GM19035 (cell line): ENCODE measurements around the gene EXOSC1.
"Not testable (repeated sequence)": the region's sequence is repeated elsewhere in the genome, so short reads cannot be mapped to it uniquely, and the experiment has no call there.

Experiments
- ATAC-seq: cut with Tn5 transposase; IDR thresholded peaks from one replicate; pipeline ENCODE4 v1.9.1; 2021; ENCODE audit not compliant: unreplicated experiment

Gene EXOSC1

DNA sequence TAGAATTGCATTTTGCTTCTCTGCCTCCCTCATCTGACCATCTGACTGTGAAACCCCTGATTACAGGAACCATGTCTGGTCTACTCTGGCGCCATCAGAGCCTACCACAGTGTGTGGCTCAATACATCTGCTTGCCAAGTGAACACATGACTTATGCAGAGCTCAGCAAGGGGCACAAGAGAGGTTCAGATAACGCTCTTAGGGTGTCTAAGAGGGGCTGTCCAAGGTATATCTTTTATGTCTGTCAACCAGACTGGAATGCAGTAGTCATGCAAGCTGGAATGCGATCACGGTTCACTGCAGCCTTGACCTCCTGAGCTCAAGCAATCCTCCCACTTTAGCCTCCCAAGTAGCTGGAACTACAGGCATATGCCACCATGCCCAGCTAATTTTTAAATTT is 34.4 kb downstream of the EXOSC1 start:
- ATAC-seq: no peak

DNA sequence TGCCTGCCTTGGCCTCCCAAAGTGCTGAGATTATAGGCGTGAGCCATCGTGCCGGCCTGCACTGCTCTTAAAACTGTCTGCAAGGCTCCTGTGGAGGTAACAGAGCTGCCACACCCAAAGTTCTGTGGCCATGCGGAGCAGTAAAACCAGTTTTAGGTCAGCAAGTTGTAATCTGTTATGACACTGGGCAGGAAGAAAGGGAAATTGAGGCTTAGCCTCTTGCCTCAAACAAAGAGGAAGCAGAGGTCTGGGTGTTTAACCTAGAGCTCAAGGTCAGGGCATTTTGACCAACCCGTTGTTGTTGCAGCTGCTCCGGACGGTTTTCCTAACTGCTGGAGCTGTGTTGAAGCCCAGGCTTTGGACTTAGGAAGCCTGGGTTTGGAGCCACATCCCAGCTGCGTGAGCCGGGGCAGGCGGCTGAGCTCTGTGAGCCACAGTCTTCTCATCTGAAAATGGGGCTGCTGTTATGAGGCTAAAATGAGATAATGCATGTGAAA is 37.3 kb downstream of the EXOSC1 start:
- no peak for ATAC-seq

- ATAC-seq: no peak
Observed at GRCh38 chr10:97407952-97408248, 37.9 kb downstream of the EXOSC1 start.

DNA sequence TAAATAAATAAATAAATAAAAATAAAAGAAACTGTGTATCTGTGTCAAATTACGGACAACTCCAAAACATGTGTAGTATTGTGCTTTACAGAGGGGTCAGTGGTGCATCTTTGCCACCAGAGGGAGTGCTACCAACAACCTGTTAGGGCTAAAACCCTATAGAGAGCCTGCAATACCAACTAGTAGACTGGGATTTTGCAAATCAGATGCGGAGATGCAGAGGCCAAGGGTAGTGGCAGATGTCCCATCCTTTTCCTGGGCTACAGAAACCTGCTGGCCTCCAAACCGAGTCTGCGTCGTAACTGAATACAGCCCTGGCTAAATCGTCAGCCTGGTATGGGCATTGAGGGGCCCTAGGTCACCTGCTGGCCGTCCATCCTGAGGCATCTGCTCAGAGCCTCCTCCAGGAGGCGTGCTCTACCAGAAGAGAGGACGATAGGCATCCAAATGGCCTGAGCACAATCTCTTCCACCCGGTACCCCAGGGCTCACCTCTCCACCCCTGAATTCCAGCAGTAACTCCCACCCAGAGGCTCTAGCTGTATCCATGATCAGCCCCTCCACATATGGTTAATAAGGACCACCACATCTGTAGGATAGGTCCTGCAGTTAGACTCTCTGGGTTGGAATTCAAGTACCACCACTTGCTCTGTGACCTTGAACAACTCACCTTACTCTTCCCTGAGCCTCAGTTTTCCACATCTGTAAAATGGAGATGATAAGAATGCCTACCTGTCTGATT is 38.4 kb downstream of the EXOSC1 start:
- ATAC-seq: peak; percentile 95

DNA sequence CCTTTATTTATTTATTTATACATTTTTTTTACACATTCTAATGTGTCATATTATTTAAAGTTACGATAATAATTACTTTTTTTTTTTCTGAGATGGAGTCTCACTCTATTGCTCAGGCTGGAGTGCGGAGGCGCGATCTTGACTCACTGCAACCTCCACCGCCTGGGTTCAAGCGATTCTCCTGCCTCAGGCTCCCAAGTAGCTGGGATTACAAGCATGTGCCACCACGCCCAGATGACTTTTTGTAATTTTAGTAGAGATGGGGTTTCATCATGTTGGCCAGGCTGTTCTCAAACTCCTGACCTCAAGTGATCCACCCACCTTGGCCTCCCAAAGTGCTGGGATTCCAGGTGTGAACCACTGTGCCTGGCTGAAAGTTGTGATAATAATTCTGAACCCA is 39.3 kb downstream of the EXOSC1 start:
- ATAC-seq: not testable (repeated sequence)

DNA sequence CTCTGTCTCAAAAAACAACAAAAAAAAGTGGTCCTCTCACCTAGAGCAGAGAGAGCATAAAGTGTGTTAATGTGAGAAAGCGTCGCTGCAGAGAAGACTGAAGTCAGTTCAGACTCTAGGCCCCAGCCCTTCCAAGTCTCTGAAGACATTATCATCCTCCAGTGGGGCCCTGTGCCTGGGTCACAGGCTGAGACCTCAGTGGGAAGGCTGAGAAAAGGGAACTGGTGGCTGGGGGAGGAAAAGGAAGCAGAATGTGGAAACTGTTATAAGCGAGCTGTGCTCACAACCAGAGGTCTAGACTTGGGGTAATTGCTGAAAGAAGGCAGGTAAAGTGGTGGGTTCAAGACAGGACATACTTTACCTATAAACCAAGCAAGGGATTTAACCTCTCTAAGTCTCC is 39.7 kb downstream of the EXOSC1 start:
- no peak for ATAC-seq

- no peak for ATAC-seq
Observed at GRCh38 chr10:97404044-97404443, 41.8 kb downstream of the EXOSC1 start.

DNA sequence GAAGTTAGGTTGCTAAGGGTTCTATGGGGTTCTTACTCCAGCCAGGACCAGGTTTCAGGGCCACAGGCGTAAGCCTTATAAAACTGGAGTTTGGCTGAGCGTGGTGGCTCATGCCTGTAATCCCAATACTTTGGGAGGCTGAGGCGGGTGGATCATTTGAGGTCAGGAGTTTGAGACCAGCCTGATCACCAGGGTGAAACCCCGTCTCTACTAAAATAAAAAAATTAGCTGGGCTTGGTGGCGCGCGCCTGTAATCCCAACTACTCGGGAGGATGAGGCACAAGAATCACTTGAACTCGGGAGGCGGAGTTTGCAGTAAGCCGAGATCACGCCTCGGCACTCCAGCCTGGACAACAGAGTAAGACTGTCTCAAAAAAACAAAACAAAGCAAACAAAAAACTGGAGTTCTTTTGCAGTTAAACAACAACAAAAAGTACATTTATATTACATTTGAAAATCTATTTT is 44.3 kb downstream of the EXOSC1 start:
- no peak for ATAC-seq

- peak; percentile 96 for ATAC-seq
Observed at GRCh38 chr10:97400665-97401454, 44.9 kb downstream of the EXOSC1 start, which contains the start of gene RRP12. TSS of gene RRP12 (minus strand) at chr10:97401340. CDS start at chr10:97401231, 109 bp downstream.

- ATAC-seq: peak; percentile 52
Observed at GRCh38 chr10:97399843-97400545, 45.8 kb downstream of the EXOSC1 start.

- no peak for ATAC-seq
Observed at GRCh38 chr10:97396056-97396455, 49.8 kb downstream of the EXOSC1 start.

DNA sequence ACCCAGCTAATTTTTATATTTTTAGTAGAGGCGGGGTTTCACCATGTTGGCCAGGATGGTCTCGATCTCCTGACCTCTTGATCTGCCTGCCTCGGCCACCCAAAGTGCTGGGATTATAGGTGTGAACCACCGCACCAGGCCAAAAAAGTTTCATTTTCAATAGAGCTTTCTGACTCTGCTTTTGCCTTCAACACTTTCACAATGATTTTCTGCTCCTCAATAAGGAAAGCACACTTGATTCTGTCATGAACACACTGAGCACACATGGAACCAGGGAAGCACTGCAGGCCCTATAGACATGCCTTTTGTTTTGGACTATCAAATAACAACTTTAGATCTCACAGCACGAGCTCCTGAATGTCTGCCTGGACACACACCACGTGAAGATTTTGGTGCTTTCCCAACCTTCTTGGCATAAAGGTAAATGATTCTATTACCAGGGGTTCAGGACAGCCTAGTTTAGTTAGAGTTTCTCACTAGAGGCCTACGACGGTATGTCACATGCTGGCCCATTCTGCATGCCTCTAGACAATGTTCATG is 52.7 kb downstream of the EXOSC1 start:
- ATAC-seq: no peak

GRCh38 chr10:97390091-97390490 is 55.7 kb downstream of the EXOSC1 start:
- ATAC-seq: no peak

GRCh38 chr10:97388152-97388551 is 57.7 kb downstream of the EXOSC1 start:
- ATAC-seq: no peak
